Progenitor cell of endocrine pancreas (in vitro differentiated cells): ENCODE results near the gene LYPD6. TPM values are rescaled to one million over a fixed set of nuclear protein-coding genes. Genes with fewer than 3 reads are reported as not detected.

ENCODE experiments used
- DNase-seq: peaks from one replicate; pipeline ENCODE4 v3.0.0; 2021; ENCODE audit warnings: low spot score; ENCODE audit not compliant: unreplicated experiment
- H3K27ac Mint-ChIP-seq: 2 replicates; pipeline ENCODE4 v1.8.0; 2021; ENCODE audit warnings: mild to moderate bottlenecking, moderate library complexity, mixed read lengths
- H3K27me3 Mint-ChIP-seq: 2 replicates; pipeline ENCODE4 v1.8.0; 2021; ENCODE audit warnings: mixed read lengths
- H3K36me3 Mint-ChIP-seq: 2 replicates; pipeline ENCODE4 v1.8.0; 2022; ENCODE audit warnings: mixed read lengths; ENCODE audit not compliant: insufficient read depth
- H3K4me1 Mint-ChIP-seq: 2 replicates; pipeline ENCODE4 v1.8.0; 2021; ENCODE audit warnings: low read depth, mixed read lengths
- H3K4me3 Mint-ChIP-seq: 2 replicates; pipeline ENCODE4 v1.8.0; 2021; ENCODE audit warnings: low read depth, mild to moderate bottlenecking, moderate library complexity, mixed read lengths
- H3K9me3 Mint-ChIP-seq: 2 replicates; pipeline ENCODE4 v1.8.0; 2021; ENCODE audit warnings: low read depth, mixed read lengths
- total RNA-seq: library from RNA; stranded (reverse); gene quantifications from 2 replicates; pipeline ENCODE4 v1.2.1, GENCODE V29; 2021
- TF ChIP-seq, protein P1 (sequence below): fragments of 200-600 bp; sonication (generic); IDR thresholded peaks from one replicate; pipeline ENCODE4 v1.5.0; 2021; ENCODE audit warnings: antibody characterized with exemption, mild to moderate bottlenecking; ENCODE audit not compliant: unreplicated experiment

Gene LYPD6
- total RNA-seq, 1 donor from 2014 or later = 30.1 TPM

DNA sequence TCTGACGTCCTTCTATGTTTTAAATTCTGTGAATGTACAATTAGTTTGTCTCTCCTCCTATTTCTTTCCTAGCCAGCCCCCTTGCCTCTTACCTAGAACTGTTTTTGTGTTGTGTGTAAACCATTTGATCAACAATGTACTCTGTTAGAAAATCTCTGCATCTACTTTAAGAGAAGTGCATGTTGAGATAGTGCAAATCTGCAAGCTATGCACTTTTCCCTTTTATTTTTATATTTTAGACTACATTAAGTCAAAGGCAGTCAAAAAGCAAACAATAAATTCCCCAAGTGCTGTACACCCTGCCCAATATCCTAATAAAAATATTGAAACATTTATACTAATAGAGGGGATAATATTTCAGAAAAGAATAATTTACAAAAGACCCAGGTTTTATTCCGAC lies 13.7 kb downstream of the LYPD6 start:
- no peak overlapping the region for H3K27ac Mint-ChIP-seq
- H3K4me3 Mint-ChIP-seq = no peak overlapping the region
- H3K27me3 Mint-ChIP-seq = no peaks in the 10 kb centered on the region
- H3K9me3 Mint-ChIP-seq = no peaks in the 10 kb centered on the region
- peaks cover 6% of the 10 kb centered on the region for H3K36me3 Mint-ChIP-seq
- no peak for DNase-seq
- peaks cover 13% of the 10 kb centered on the region for H3K4me1 Mint-ChIP-seq
- TF ChIP-seq, protein P1, sequence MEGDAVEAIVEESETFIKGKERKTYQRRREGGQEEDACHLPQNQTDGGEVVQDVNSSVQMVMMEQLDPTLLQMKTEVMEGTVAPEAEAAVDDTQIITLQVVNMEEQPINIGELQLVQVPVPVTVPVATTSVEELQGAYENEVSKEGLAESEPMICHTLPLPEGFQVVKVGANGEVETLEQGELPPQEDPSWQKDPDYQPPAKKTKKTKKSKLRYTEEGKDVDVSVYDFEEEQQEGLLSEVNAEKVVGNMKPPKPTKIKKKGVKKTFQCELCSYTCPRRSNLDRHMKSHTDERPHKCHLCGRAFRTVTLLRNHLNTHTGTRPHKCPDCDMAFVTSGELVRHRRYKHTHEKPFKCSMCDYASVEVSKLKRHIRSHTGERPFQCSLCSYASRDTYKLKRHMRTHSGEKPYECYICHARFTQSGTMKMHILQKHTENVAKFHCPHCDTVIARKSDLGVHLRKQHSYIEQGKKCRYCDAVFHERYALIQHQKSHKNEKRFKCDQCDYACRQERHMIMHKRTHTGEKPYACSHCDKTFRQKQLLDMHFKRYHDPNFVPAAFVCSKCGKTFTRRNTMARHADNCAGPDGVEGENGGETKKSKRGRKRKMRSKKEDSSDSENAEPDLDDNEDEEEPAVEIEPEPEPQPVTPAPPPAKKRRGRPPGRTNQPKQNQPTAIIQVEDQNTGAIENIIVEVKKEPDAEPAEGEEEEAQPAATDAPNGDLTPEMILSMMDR = no peak

GRCh38 chr2:149346272-149346671 lies 15.9 kb downstream of the LYPD6 start:
- Mint-ChIP-seq H3K36me3 (peaks cover 9% of the 10 kb centered on the region), H3K27me3 (no peaks in the 10 kb centered on the region), H3K4me1 (peaks cover 13% of the 10 kb centered on the region), H3K27ac (no peak overlapping the region), H3K4me3 (no peak overlapping the region), H3K9me3 (no peaks in the 10 kb centered on the region)
- DNase-seq = no peak
- TF ChIP-seq, protein P1 = no peak

- H3K27me3 Mint-ChIP-seq = no peaks in the 10 kb centered on the region
- H3K4me1 Mint-ChIP-seq = peaks cover 10% of the 10 kb centered on the region
- peaks cover 5% of the 10 kb centered on the region for H3K36me3 Mint-ChIP-seq
- H3K9me3 Mint-ChIP-seq = no peaks in the 10 kb centered on the region
- H3K27ac Mint-ChIP-seq = no peak overlapping the region
- DNase-seq = no peak
- H3K4me3 Mint-ChIP-seq = no peak overlapping the region
- TF ChIP-seq, protein P1 = no peak
Measured at GRCh38 chr2:149348291-149348690, 17.9 kb downstream of the LYPD6 start.

GRCh38 chr2:149353421-149353820 lies 23.0 kb downstream of the LYPD6 start:
- peaks cover 20% of the 10 kb centered on the region for H3K4me1 Mint-ChIP-seq
- no peak for DNase-seq
- no peak overlapping the region for H3K4me3 Mint-ChIP-seq
- H3K9me3 Mint-ChIP-seq = no peaks in the 10 kb centered on the region
- peaks cover 14% of the 10 kb centered on the region for H3K36me3 Mint-ChIP-seq
- no peaks in the 10 kb centered on the region for H3K27me3 Mint-ChIP-seq
- TF ChIP-seq, protein P1 = no peak
- H3K27ac Mint-ChIP-seq = no peak overlapping the region

- Mint-ChIP-seq H3K4me3 (no peak overlapping the region), H3K9me3 (no peaks in the 10 kb centered on the region), H3K4me1 (peaks cover 13% of the 10 kb centered on the region), H3K36me3 (peaks cover 18% of the 10 kb centered on the region), H3K27me3 (no peaks in the 10 kb centered on the region), H3K27ac (no peak overlapping the region)
- DNase-seq = no peak
- TF ChIP-seq, protein P1 = no peak
Measured at GRCh38 chr2:149355716-149356422, 25.5 kb downstream of the LYPD6 start.
